ENCODE measurements around the gene NHSL2. TPM values are rescaled to one million over a fixed set of nuclear protein-coding genes. Genes with fewer than 3 reads are reported as not detected.

Gene NHSL2
- total RNA-seq, 1 donor from 2014 or later: 13.3 TPM

DNA sequence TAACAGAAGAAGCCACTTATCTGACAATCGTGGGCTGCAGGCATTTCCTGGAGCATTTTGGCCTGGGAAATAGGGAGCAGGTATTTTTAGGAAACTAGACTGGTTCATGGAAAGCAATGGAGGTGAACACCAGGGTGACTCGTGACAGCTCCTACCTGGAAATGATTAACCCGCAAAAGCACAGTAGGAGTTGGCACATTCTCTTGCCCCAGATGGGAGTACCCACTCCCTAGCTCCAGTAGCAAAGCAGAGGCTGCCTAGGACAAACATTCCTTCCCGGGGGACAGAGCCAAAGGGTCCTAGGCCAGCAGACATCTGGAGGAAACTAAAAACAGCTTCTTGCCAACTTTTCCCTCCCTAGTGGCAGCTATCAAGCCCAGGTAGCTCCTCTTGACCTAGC is 192.1 kb downstream of the NHSL2 start:
- no peak for DNase-seq (ENCODE audit: low spot score)

DNA sequence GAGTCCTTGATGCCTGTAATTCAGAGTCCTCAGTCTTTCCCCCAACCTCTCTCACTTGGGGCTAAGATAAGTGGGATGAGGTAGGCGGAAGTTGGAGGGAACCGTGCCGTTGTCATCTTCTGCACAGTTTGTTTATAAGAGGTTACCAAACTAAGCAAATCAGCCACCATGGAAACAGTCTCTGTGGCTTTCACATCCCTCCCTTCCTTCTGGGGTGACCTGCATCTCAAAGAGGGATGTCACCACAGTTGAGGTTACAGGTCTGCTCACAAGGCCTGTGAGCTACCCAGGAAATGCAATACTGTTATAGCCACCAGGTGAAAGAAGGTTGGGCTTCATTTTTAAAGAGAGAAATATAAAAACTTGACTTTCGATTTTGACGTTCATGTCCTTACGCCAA is 194.8 kb downstream of the NHSL2 start:
- DNase-seq (ENCODE audit: low spot score): no peak

DNA sequence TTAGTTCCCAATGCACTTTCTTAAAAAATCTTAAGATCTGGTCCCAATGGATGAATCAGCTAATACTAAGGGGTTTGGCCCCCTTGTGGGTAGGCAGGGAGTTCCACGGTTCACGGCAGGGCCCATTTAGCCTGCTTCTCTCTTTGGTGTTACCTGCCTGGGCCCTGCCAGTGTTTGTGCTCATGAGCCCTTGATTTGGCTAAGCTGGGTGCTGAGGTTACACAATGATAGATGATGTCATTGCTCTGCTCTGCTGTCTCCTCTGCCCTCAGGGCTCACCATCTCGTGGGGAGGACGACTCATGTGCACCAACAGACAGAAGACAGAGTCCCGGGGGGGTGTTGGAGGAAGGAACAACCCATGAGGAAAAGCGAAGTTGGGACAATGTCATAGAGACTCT is 196.7 kb downstream of the NHSL2 start:
- no peak for DNase-seq (ENCODE audit: low spot score)

DNA sequence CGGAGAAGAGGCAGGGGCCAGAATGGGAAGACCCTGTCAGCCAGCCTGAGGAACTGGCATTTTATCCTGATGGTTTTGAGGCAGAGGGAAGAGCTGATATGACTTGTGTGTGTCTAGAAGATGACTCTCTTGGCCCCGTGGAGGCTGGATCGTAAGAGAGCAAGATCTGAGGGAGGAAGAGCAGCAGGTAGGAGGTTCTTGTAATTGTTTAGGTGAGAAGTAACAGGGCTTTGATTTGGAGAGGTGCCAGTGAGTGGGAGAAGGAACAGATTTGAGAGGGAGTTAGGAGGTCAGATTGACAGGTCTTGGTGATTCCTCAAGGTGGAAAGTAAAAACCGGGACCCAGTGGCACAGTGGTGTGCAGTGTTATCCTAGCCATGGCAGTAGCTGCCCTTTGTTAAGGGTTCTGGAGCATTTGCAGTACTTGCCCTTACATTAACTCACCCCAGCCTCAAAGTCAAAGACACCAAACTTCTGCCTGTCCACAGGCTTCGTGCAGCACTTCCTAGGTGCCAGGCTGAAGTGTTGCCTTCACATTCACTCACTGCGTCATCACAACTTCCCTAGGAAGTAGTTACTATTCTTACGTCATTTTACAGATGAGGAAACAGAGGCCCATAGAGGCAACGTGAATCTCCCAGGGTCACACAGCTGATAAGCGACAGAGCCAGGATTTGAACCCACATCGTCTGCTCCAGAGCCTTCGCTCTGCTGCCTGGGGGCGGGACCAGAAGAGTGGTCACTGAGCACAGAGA is 197.4 kb downstream of the NHSL2 start:
- no peak for DNase-seq (ENCODE audit: low spot score)

DNA sequence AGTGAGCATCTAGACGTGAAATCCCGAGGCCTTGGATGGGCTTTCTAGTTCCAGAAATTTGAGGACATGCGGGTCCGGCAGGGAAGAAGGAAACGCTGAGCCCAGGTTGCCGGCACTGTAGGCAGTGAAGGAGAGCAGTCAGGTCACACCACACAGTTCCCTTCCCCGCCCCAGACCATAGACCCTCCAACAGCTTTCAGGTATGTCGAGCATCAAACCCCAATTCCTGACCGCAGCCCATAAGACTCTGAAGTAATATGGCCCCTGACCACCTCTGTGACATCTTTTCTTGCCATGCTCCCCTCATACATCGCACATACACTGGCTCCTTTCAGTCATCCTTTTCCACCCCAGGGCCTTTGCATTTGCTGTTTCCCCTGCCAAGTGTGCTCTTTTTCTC is 198.0 kb downstream of the NHSL2 start:
- DNase-seq (ENCODE audit: low spot score): no peak

DNA sequence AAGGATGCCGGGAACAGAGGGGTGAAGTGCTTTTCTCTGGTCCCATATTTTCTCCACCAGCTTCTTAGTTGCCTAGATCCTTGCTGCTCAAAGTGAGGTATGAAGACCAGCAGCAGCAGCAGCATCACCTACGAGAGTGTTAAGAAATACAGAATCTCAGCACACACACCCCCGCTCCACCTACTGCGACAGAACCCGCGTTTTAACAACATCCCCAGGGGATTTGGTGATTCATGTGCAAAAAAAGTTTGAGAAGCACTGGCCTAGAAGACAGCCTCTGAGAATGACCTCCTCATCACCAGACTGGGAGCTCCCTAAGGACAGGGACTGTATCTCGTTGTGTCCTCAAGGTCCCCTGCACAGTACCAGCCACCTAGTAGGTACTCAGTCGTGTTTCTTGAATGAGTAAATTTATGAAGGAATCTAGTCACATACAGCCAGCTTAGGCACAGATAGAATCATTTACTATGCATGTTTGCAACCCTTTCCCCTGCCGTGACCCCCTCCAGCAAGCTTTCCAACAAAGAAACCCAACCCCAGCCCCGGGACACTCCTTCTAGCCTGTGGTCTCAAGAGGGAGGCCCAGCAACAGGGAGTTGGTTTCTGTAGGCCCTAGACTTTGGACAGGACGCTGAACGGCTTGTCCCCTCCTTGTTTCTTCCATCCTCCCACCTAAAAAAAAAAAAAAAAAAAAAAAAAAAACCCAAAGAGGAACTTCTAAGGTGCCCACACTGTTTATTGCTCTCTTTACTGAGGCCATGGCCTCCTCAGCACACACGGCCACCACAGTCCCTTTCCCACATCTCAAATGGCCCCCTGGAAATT is 199.6 kb downstream of the NHSL2 start:
- no peak for DNase-seq (ENCODE audit: low spot score)

DNA sequence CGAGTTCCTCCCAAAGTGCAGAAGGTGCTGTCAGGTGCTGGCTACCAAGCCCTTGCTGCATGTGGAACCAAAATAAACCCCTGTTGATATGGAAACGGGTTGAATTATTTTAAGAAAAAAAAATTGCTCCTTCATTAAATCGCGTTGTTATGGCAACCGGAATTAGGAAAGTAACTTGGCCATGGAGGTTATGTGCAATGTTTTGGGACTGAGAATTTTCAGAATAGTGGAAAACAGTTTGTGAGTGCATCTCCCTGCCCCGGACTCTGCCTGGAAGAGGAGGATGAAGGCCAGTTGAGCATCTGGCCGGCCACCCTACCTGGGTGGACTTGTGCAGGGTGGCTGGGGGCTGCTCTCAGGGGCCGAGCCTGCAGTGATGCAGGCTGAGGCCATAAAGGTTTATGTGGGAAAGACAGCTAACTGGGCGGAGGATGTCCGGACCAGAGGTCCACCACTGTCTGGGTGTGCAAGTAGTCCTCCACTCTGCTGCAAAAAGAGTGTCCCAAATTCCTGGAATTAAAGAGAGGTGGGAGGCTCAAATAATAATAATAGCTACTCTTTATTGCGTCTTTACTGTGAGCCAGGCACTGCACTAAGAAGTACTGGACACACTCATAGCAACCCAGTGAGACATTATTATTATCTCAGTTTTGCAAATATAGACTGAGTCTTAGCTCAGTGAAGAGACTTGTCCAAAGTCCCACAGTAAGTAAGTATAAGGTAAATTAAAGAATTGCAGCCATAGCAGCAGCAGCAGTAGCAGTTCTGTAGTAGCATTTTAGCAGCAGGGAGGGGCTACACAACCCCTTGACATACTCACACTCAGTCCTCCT is 200.4 kb downstream of the NHSL2 start:
- DNase-seq (ENCODE audit: low spot score): no peak

DNA sequence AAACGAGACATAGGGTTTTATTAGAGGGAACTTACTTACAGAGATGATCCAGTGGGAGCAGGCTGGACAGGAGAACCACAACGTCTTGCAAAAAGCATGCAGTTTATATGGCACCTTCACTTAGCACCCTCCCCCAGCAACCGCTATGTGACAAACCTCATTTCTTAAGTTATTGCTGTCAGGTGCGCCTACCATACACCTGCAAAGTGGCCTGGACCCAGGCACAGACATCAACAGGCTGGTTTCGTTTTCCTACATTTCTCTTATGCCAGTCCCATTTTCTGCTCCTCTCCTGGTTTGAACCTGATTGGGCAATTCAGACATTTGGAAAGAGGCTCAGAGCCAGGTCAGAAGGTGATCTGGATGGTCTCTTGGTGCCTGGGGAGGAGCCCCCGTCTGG is 202.8 kb downstream of the NHSL2 start:
- peak; percentile 62 for DNase-seq (ENCODE audit: low spot score)

DNA sequence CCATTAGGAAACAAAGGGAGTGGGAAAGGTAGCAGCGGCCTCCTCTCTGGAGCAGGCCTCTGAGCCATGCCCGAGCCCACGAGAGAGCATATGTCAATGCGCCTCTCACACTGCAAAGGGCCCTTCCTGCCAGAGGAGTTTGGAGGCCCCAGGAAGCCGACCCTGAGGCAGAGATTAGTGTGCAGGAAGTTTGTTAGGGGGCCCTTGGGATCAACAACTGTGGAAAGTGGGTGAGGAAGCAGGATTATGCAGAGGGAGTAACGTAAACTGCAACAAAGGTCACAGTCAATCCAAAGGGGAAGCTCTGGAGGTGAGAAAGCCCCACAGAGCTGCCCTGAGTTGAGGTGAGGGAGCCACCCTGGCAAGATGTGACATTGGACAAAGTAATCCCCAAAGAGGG is 203.7 kb downstream of the NHSL2 start:
- peak; percentile 39 for DNase-seq (ENCODE audit: low spot score)

DNA sequence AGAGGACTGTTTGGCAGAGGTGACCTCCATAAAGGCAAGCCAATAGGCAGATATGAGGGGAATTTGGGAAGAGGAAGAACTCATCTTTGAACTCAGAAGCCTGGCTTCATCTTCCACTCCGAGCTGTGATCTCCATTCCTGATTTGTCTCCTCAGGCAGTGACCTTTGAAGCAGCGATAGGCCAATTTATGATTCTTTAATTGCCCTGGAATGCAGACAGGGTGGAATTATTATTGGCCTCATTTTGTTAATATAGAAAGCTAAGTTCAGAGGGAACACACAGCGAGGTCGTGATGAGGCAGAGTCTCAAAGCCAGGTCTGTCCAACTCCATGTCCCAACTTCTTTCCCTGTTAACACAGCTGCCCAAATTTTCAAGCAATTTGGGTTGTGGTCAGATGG is 204.2 kb downstream of the NHSL2 start:
- no peak for DNase-seq (ENCODE audit: low spot score)

DNA sequence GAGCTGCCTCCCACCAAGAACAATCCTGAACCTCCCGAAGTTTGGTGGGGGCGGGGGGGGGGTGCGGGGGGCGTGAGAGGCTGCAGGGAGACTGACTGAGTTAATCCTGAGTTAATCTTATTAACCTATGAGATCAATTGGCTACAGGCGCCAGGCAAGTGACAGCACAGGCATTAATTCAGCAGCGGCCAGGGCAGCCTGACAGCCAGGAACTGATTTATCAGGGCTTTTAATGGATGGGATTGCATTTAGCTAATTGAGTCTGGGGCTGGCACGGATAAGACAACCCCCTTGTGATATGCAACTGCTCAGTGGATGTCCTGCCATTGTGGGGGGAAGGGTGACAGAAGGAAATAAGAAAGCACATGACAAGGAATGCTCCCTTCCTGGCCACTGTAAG is 204.7 kb downstream of the NHSL2 start:
- peak; percentile 47 for DNase-seq (ENCODE audit: low spot score)

DNA sequence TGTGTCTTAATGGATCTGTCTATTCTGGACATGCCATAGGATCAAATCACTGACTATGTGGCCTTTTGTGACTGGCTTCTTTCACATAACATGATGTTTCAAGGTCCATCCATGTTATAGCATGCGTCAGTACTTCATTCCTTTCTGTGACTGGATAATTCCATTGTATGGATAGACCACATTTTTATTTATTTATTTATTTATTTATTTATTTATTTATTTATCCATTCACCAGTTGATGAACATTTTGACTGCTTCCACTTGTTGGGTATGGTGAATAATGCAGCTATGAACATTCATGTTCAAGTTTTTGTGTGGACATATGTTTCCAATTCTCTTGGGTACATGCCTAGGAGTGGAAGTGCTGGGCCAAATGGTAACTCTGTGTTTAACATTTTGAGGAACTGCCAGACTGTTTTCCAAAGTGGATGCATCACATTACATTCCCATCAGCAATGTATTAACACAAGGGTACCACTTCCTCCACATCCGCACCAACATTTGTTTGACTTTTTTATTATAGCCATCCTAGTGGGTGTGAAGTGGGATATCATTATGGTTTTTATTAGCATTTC is 207.1 kb downstream of the NHSL2 start:
- no peak for DNase-seq (ENCODE audit: low spot score)

DNA sequence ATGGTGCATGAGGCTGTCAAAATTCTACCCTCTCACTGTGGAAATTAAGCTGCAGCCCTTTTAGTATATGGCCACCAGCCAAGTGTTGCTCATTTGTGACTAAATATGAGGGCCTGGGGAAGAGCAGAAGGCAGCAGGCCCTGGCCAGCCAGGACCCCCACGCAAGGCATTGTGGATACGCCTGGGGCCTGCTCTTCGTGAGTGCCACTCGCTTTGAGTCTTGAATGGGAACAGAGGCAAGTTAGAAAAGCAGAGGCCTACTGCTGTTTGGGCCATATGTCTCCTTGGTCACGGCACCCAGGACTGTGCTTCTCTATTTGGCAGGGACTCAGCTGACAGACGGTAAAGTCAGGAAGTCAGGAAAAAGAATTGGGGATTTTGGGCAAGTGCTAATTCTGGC is 210.2 kb downstream of the NHSL2 start:
- peak; percentile 78 for DNase-seq (ENCODE audit: low spot score)

DNA sequence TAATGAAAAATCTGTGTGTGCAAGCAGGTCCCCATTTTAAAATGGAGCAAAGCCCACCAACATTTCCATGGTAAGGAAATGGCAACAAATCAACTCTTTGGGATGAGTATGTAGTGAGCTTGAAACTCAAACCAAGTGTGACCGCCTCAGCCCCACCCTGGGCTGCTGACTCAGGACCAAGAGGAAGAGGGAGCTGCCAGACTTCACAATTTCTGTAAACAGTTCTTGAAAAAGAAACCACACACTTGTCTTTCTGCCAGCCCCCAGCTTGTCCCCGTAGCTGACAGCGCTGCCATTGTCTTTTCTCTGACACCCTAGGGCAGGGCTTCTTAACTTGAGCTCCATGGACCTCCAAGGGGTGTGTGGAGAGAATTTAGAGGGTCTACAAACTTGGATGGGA is 210.7 kb downstream of the NHSL2 start:
- peak; percentile 75 for DNase-seq (ENCODE audit: low spot score)

DNA sequence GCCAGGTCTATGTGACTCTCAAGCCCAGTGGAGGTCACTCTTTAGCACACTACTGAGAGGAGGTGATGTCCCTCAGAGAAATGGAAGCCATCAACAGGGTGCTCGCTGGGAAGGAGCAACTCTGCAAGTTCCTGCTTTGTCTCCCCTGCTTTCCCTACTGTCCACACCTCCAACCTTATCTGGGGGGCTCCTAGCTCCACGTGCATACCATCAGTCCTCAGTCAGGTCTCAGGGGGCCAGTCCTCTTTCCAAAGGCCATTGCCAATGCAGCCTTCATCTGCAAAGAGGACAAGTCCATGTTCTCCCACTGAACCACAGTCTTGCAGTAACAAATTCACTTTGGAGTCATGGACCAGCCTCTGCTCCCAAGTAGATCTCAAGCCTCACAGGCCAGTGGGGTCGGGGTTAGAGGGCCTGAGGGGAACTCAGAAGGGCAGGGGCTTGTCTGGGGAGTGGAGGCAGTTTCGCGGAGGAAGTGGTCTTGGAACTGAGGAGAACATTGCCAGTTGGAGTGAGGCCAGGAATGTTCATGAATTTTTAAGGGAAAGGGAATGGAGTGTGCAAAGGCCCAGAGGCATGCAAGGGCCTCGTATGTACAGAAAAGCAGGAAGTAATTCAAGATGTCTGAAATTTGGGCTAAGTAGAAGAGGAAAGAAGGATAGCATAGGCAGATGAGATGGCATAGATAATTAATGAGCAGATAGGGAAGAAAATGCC is 212.1 kb downstream of the NHSL2 start:
- DNase-seq (ENCODE audit: low spot score): peak; percentile 55

DNA sequence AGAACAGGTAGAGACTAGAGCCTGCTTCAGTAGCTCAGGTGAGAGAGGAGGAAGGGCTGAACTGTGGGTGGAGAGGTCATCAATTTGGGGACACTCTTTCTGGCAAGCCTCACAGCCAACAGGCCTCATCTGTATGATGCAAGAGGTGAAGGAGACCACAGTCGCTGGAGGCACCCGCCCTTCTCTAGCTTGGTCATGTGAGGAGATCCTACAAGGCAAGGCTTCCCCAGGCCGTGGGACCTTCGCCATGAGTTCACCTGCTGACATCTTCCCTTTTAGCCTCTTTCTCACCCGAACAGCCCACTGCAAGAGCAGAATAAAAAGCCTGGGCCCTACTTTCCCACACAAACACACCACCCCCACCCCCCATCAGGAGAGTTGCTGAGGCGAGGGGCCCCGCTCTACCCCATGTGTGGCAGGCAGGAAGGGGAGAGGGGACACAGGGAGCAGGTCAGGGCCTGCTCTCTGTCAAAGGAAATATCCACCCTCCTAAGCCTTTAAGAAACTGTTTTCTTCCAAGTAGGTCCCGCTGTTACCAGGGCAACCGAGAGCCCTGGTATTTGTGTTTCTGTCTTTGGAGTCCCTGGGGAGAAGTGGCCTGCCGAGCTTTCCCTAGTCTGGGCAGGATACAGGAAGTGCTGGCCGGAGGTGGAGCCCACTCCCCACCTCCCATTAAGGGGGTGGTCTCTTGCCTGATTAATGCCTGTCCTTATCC is 213.0 kb downstream of the NHSL2 start:
- peak; percentile 87 for DNase-seq (ENCODE audit: low spot score)

DNA sequence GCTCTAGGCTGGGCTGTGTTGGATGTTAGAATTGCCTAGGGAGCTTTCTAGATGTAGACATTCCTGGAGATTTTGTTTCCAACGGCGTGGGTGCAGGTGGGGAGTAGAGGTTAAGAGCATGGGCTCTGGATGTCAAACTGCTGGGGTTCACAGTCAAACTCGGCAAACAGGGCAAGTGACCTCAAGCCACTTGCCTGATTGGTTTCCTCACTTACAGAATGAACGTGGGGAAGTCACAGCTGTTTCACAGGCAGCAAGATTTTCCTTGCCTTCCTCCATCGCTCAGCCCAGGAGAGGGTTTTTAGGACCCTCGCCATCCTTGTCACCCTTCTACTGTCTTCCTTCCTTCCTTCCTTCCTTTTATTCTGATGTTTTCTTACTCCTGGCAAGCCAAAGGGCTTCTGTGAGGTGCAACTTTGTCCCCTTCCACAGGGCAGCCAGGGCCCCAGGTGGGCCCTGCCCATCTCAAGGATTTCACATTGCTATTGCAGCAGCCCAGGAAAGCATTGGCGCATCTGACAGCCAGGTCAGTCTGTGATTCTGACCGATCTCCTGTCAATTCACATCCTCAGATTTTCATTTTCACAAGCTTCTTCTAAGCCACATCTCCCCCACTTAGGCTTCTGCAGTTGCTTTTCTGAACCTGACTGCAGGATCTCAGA is 214.0 kb downstream of the NHSL2 start:
- peak; percentile 57 for DNase-seq (ENCODE audit: low spot score)

DNA sequence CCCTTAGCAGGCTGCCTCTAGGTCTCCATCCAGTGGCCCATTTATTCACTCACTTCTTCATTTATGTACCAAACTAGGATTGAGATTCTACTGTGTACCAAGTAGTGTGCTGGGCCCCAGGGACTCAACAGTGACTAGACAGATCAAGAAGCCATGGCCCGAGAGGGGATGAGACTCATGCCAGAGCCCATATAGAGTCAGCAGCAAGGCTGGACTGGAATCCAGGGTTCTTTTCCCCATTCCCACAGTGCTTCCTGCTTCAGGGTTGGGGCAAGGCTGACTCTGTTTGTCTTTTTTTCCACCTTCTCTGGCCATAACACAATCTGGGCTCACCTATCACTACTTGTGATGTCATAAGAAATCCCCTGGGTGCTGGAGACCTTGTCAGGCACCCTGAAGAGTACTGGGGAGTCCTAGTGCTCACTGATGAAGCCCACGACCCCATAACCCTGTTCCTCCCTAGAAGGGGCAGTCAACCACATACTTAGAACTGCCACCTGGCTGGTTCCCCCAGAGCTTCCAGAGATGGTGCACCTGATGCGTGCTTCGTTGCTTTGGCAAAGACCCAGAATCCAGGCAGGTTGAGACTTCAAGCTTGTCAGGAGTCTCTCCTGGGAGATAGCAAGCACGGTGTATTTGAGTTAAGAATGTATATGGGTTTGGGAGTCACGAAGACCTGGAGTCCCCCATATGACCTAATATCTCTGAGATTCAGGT is 214.8 kb downstream of the NHSL2 start:
- DNase-seq (ENCODE audit: low spot score): peak; percentile 59

DNA sequence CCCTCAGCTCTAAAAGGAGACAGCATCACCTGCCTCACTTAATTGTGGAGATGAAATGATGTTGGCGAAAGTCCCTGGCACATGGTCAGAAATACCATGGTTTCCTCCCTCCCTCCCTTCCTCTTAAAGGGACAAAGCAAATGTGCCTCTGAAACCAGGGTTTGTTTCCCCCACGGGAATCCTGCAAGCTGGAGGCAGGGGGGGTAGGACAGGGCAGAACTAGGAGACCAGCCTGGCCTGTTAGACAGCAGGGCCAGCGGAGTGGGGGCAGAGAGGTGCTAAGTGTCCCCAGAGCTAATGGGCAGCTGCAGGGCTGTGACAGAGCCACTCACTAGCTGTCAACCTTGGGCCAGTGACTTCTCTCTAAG is 215.4 kb downstream of the NHSL2 start:
- DNase-seq (ENCODE audit: low spot score): peak; percentile 68
